PC-9 (cell line): ENCODE results near the gene MACROD2. TPM values are rescaled to one million over a fixed set of nuclear protein-coding genes. Genes with fewer than 3 reads are reported as not detected.

Source experiments
- BruUV-seq: library from RNA; stranded (reverse); fragments of 400-500 nt; replicated peaks from 2 replicates; lab custom pipeline; 2021; lab: Mats Ljungman, UMichigan
- CTCF ChIA-PET: fragments of 300-600 bp; sonication (Branson Sonifier 250); formaldehyde crosslinking; loops from one replicate; lab custom pipeline; 2022; ENCODE audit warnings: antibody characterized with exemption; lab: Charles Lee
- POLR2A ChIA-PET: fragments of 300-600 bp; sonication (Branson Sonifier 250); formaldehyde crosslinking; loops from one replicate; lab custom pipeline; 2022; ENCODE audit warnings: antibody characterized with exemption; ENCODE audit not compliant: unreplicated experiment; lab: Charles Lee
- DNase-seq, 2 experiments: peaks; one replicate each; pipeline versions ENCODE4 v3.0.0 to v3.0.0-alpha.2; 2015 to 2022; ENCODE audit warnings: mixed read lengths in 1 of 2
- H2AFZ ChIP-seq: fragments of 200-600 bp; sonication (generic); 2 replicates; pipeline ENCODE4 v1.8.1; 2017; ENCODE audit warnings: antibody characterized with exemption
- H3F3A ChIP-seq: fragments of 200-600 bp; sonication (generic); 2 replicates; pipeline ENCODE4 v1.8.1; 2017; ENCODE audit warnings: antibody characterized with exemption, mild to moderate bottlenecking, low read depth; ENCODE audit not compliant: insufficient read depth
- H3K27ac ChIP-seq: fragments of 200-600 bp; sonication (generic); 2 replicates; pipeline ENCODE4 v1.6.1; 2016; ENCODE audit warnings: mixed run types
- H3K27me3 ChIP-seq: fragments of 200-600 bp; sonication (generic); 2 replicates; pipeline ENCODE4 v1.6.1; 2016; ENCODE audit warnings: low read depth, mixed run types; ENCODE audit not compliant: insufficient read depth
- H3K36me3 ChIP-seq: fragments of 200-600 bp; sonication (generic); 2 replicates; pipeline ENCODE4 v1.6.1; 2016; ENCODE audit warnings: low read depth, mixed run types
- H3K4me1 ChIP-seq: fragments of 200-600 bp; sonication (generic); replicated peaks from 2 replicates; pipeline ENCODE4 v1.6.1; 2016; ENCODE audit warnings: mixed run types; ENCODE audit not compliant: insufficient read depth
- H3K4me2 ChIP-seq: fragments of 200-600 bp; sonication (generic); 2 replicates; pipeline ENCODE4 v1.6.1; 2017; ENCODE audit warnings: mixed run types
- H3K4me3 ChIP-seq: fragments of 200-600 bp; sonication (generic); 2 replicates; pipeline ENCODE4 v1.6.1; 2016; ENCODE audit warnings: mixed run types
- H3K79me2 ChIP-seq: fragments of 200-600 bp; sonication (generic); 2 replicates; pipeline ENCODE4 v1.6.1; 2017; ENCODE audit warnings: low read depth, mixed run types
- H3K9me2 ChIP-seq: fragments of 200-600 bp; sonication (generic); 2 replicates; pipeline ENCODE4 v1.8.1; 2017; ENCODE audit warnings: mild to moderate bottlenecking; ENCODE audit not compliant: insufficient read depth
- H3K9me3 ChIP-seq: fragments of 200-600 bp; sonication (generic); 2 replicates; pipeline ENCODE4 v1.8.1; 2016; ENCODE audit warnings: low read depth; ENCODE audit not compliant: insufficient read depth
- H4K20me1 ChIP-seq: fragments of 200-600 bp; sonication (generic); 2 replicates; pipeline ENCODE4 v1.8.1; 2017; ENCODE audit not compliant: insufficient read depth
- EZH2 ChIP-seq: fragments of 200-600 bp; sonication (generic); IDR thresholded peaks from 2 replicates; pipeline ENCODE4 v1.8.0; 2017; ENCODE audit warnings: antibody characterized with exemption, low read depth
- intact Hi-C: fragments of 100-400 bp; cut with micrococcal nuclease; formaldehyde crosslinking; loops from one replicate; pipeline ENCODE4 v1.10.0; 2022; ENCODE audit not compliant: unreplicated experiment
- total RNA-seq: library from RNA; stranded (reverse); gene quantifications from 2 replicates; pipeline ENCODE4 v1.2.3, GENCODE V29; 2021
- TF ChIP-seq, protein P1 (sequence below): fragments of 200-600 bp; sonication (generic); conservative IDR thresholded peaks from 2 replicates; pipeline ENCODE4 v1.6.1; 2017; ENCODE audit warnings: mixed run types, antibody characterized with exemption, mild to moderate bottlenecking, moderate library complexity

Gene MACROD2
- total RNA-seq, 1 experiment from 2014 or later, result 11.4 TPM

DNA sequence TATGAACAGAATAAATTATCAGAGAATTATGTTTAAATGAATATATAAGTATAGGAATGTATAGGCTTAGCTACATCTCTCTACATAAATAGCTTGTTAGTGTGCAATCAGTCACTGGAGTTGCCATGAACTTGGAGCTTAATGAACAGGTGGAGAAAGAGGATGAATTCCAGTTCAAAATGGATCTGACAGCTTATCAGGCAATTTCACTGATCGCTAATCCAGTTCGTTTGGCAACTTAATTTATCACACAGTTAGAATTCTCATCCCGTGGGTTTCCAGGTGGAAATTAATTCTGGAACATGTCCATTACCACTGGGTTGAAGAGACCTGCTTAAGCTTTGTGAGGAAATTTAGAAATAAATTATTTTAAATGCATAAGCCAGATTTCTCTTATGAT, 118.1 kb downstream of the MACROD2 start:
- TF ChIP-seq, protein P1, sequence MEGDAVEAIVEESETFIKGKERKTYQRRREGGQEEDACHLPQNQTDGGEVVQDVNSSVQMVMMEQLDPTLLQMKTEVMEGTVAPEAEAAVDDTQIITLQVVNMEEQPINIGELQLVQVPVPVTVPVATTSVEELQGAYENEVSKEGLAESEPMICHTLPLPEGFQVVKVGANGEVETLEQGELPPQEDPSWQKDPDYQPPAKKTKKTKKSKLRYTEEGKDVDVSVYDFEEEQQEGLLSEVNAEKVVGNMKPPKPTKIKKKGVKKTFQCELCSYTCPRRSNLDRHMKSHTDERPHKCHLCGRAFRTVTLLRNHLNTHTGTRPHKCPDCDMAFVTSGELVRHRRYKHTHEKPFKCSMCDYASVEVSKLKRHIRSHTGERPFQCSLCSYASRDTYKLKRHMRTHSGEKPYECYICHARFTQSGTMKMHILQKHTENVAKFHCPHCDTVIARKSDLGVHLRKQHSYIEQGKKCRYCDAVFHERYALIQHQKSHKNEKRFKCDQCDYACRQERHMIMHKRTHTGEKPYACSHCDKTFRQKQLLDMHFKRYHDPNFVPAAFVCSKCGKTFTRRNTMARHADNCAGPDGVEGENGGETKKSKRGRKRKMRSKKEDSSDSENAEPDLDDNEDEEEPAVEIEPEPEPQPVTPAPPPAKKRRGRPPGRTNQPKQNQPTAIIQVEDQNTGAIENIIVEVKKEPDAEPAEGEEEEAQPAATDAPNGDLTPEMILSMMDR, result no peak
- TF ChIP-seq EZH2, result no peak
- no peak overlapping the region for H3K4me2 ChIP-seq
- no peak overlapping the region for H3K4me3 ChIP-seq
- H2AFZ ChIP-seq, result no peak overlapping the region
- H3K9me2 ChIP-seq, result no peaks in the 10 kb centered on the region
- intact Hi-C loops, result no loop called here
- no peaks in the 10 kb centered on the region for H3K9me3 ChIP-seq
- H4K20me1 ChIP-seq, result no peaks in the 10 kb centered on the region
- ChIA-PET CTCF (no interaction called here), POLR2A (no interaction called here)
- no peaks in the 10 kb centered on the region for H3K36me3 ChIP-seq
- H3F3A ChIP-seq, result no peaks in the 10 kb centered on the region
- no peaks in the 10 kb centered on the region for H3K4me1 ChIP-seq
- no peak for DNase-seq
- no peak overlapping the region for H3K27ac ChIP-seq
- H3K79me2 ChIP-seq, result no peaks in the 10 kb centered on the region
- BruUV-seq, result no TSS peak
- no peaks in the 10 kb centered on the region for H3K27me3 ChIP-seq

DNA sequence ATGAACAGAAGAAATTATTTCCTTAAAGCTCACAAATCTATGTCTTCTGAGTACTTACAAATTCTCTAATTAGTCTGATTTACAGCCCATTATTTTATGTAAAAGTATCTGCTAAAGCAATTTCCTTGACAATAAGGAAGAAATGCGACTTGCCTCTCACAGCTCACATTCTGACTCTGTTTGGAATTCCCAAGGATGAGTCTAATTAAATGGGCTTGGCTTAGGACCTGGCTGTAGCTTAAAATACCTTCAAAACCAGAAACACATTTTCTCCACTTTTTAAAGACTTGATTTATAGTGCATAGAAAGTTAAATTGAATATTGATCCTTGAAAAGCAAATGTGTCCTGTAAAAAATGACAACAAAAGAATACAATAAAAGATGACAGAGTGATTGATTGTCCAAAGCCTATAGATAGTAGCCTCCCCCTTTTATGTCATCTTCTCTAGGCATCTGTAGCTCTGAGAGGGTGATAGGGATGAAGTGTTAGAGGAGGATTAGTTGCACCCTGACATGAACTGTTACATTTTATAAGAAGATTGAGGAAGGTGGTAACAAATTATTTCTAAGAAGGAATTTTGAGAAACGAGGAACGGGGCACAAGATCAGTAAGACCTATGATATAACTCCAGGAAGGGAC, 118.9 kb downstream of the MACROD2 start:
- Histone ChIP-seq H3K27me3 (no peaks in the 10 kb centered on the region), H3K36me3 (no peaks in the 10 kb centered on the region), H3K9me2 (no peaks in the 10 kb centered on the region), H3K4me3 (no peak overlapping the region), H2AFZ (no peak overlapping the region), H3K4me1 (no peaks in the 10 kb centered on the region), H3K27ac (no peak overlapping the region), H4K20me1 (no peaks in the 10 kb centered on the region), H3F3A (no peaks in the 10 kb centered on the region), H3K9me3 (no peaks in the 10 kb centered on the region), H3K4me2 (no peak overlapping the region), H3K79me2 (no peaks in the 10 kb centered on the region)
- TF ChIP-seq, protein P1, result no peak
- TF ChIP-seq EZH2, result no peak
- intact Hi-C loops, result no loop called here
- no peak for DNase-seq
- BruUV-seq, result no TSS peak
- CTCF ChIA-PET, result no interaction called here
- POLR2A ChIA-PET, result no interaction called here

DNA sequence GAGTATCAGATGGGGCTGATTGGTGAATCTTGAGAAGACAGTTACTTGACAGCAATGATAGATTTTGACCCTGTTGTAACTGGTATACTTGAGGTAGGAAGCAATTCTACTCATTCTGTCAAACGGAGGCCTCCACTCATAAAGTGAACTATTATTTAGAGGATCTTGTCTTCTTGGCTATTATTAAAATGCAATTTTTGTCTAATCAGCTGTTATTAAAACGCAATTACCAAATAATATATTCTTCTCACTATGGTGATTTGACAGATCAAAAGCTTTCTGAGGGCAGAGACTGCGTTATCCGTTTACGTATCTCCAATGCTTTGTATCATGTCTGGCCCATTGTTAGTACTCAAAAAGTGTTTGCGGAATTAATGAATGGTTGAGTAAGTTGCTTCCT, 120.7 kb downstream of the MACROD2 start:
- H3K9me2 ChIP-seq, result no peaks in the 10 kb centered on the region
- intact Hi-C loops, result no loop called here
- no peaks in the 10 kb centered on the region for H3K4me1 ChIP-seq
- no peak overlapping the region for H3K4me3 ChIP-seq
- H4K20me1 ChIP-seq, result no peaks in the 10 kb centered on the region
- ChIA-PET POLR2A (no interaction called here), CTCF (no interaction called here)
- no peak overlapping the region for H3K27ac ChIP-seq
- no peak overlapping the region for H2AFZ ChIP-seq
- TF ChIP-seq, protein P1, result no peak
- no peak for TF ChIP-seq EZH2
- no peak for DNase-seq
- no peaks in the 10 kb centered on the region for H3K9me3 ChIP-seq
- H3K27me3 ChIP-seq, result no peaks in the 10 kb centered on the region
- H3F3A ChIP-seq, result no peaks in the 10 kb centered on the region
- no TSS peak for BruUV-seq
- H3K79me2 ChIP-seq, result no peaks in the 10 kb centered on the region
- H3K36me3 ChIP-seq, result no peaks in the 10 kb centered on the region
- H3K4me2 ChIP-seq, result no peak overlapping the region
